H1 (cell line): ENCODE results near the gene ZNF561. TPM values are rescaled to one million over a fixed set of nuclear protein-coding genes. Genes with fewer than 3 reads are reported as not detected.

Source experiments
- CTCF ChIA-PET: fragments of 300-600 bp; sonication (Branson Sonifier 250); formaldehyde crosslinking; loops from one replicate; lab custom pipeline; 2021; ENCODE audit not compliant: partially characterized antibody; lab: Charles Lee
- POLR2A ChIA-PET: fragments of 300-600 bp; sonication (Branson Sonifier 250); formaldehyde crosslinking; loops from one replicate; lab custom pipeline; 2021; ENCODE audit warnings: inconsistent platforms; ENCODE audit not compliant: partially characterized antibody; lab: Charles Lee
- DNase-seq, 2 experiments: peaks; one replicate each; pipeline versions ENCODE4 v3.0.0 to v3.0.0-alpha.2; 2010 to 2022; ENCODE audit warnings: low spot score in 2 of 2, low read depth in 1 of 2, mixed read lengths in 1 of 2
- FAIRE-seq: peaks from 2 replicates; lab custom pipeline; 2011; peaks lifted over from hg19 to GRCh38; lab: Jason Lieb, UNC
- H2AFZ ChIP-seq: 2 replicates; pipeline ENCODE4 v1.8.1; 2012; ENCODE audit warnings: low read length, inconsistent platforms
- H2AK5ac ChIP-seq: 2 replicates; pipeline ENCODE4 v1.6.1; 2013; ENCODE audit warnings: low read depth, low read length
- H2BK120ac ChIP-seq: replicated peaks from 2 replicates; pipeline ENCODE3; 2013; ENCODE audit warnings: low read depth, low read length, inconsistent platforms
- H2BK12ac ChIP-seq: 2 replicates; pipeline ENCODE4 v1.6.1; 2013; ENCODE audit warnings: low read depth, low read length
- H2BK15ac ChIP-seq: 2 replicates; pipeline ENCODE4 v1.6.1; 2013; ENCODE audit warnings: low read length
- H2BK20ac ChIP-seq: 2 replicates; pipeline ENCODE4 v1.6.1; 2013; ENCODE audit warnings: low read length
- H2BK5ac ChIP-seq: 2 replicates; pipeline ENCODE4 v1.6.1; 2013; ENCODE audit warnings: low read depth, low read length
- H3K14ac ChIP-seq: 2 replicates; pipeline ENCODE4 v1.6.1; 2013; ENCODE audit warnings: inconsistent platforms; ENCODE audit not compliant: insufficient read length
- H3K18ac ChIP-seq: 2 replicates; pipeline ENCODE4 v1.6.1; 2013; ENCODE audit warnings: low read length; ENCODE audit errors: extremely low read depth
- H3K23ac ChIP-seq: 2 replicates; pipeline ENCODE4 v1.6.1; 2013; ENCODE audit warnings: inconsistent platforms; ENCODE audit not compliant: insufficient read length
- H3K23me2 ChIP-seq: 2 replicates; pipeline ENCODE4 v1.6.1; 2013; ENCODE audit warnings: low read depth, low read length
- H3K27ac ChIP-seq: 2 replicates; pipeline ENCODE4 v1.6.1; 2011; ENCODE audit warnings: low read depth, low read length, inconsistent platforms
- H3K27me3 ChIP-seq, 4 experiments: replicated peaks in 1 of 4; 1 replicate in 1 of 4; 2 replicates in 3 of 4; pipeline versions ENCODE4 v1.6.1 to v1.8.1; 2011 to 2013; ENCODE audit warnings: low read length in 3 of 4, mild to moderate bottlenecking in 3 of 4, inconsistent platforms in 2 of 4, mixed read lengths in 2 of 4, moderate library complexity in 1 of 4; ENCODE audit not compliant: control insufficient read depth in 3 of 4, insufficient read depth in 3 of 4; ENCODE audit errors: extremely low read depth in 1 of 4
- H3K36me3 ChIP-seq, 4 experiments: 2 replicates each; pipeline versions ENCODE4 v1.6.1 to v1.8.1; 2011 to 2013; ENCODE audit warnings: mild to moderate bottlenecking in 4 of 4, low read length in 3 of 4, moderate library complexity in 2 of 4, control low read depth in 1 of 4, inconsistent platforms in 1 of 4; ENCODE audit not compliant: insufficient read depth in 4 of 4, control insufficient read depth in 2 of 4
- H3K4ac ChIP-seq: replicated peaks from 2 replicates; pipeline ENCODE3; 2013; ENCODE audit warnings: low read length, low read depth, mixed read lengths, inconsistent platforms; ENCODE audit not compliant: insufficient read length
- H3K4me1 ChIP-seq, 4 experiments: replicated peaks in 1 of 4; 1 replicate in 1 of 4; 2 replicates in 3 of 4; pipeline versions ENCODE4 v1.6.1 to v1.8.1; 2011 to 2013; ENCODE audit warnings: low read length in 3 of 4, inconsistent platforms in 2 of 4, mixed read lengths in 1 of 4; ENCODE audit not compliant: insufficient read depth in 4 of 4, control insufficient read depth in 3 of 4
- H3K4me2 ChIP-seq, 2 experiments: 2 replicates each; pipeline versions ENCODE4 v1.6.1 to v1.8.1; 2011 to 2013; ENCODE audit warnings: low read depth in 2 of 2, low read length in 2 of 2, control low read depth in 1 of 2, inconsistent platforms in 1 of 2, mild to moderate bottlenecking in 1 of 2; ENCODE audit not compliant: insufficient read depth in 1 of 2
- H3K4me3 ChIP-seq, 4 experiments: fragments of 200-600, 300-600 bp in 1 of 4; sonication (generic), shearing (Covaris generic), sonication (Bioruptor Twin) in 1 of 4; 2 replicates each; pipeline versions ENCODE4 v1.5.1 to v1.8.1; 2011 to 2016; ENCODE audit warnings: low read length in 4 of 4, low read depth in 3 of 4, control low read depth in 2 of 4, inconsistent platforms in 2 of 4, mild to moderate bottlenecking in 2 of 4, mixed read lengths in 1 of 4, moderate library complexity in 1 of 4; ENCODE audit not compliant: insufficient read depth in 2 of 4; ENCODE audit errors: extremely low read depth in 1 of 4
- H3K56ac ChIP-seq: replicated peaks from 2 replicates; pipeline ENCODE3; 2013; ENCODE audit warnings: low read depth, mild to moderate bottlenecking, mixed read lengths, low read length, inconsistent platforms; ENCODE audit not compliant: insufficient read length
- H3K79me1 ChIP-seq: 2 replicates; pipeline ENCODE4 v1.6.1; 2013; ENCODE audit warnings: low read depth, low read length, control low read depth
- H3K79me2 ChIP-seq, 2 experiments: 2 replicates each; pipeline versions ENCODE4 v1.6.1 to v1.8.1; 2012 to 2013; ENCODE audit warnings: low read length in 2 of 2, mild to moderate bottlenecking in 2 of 2, inconsistent platforms in 1 of 2; ENCODE audit not compliant: insufficient read depth in 2 of 2, control insufficient read depth in 1 of 2
- H3K9ac ChIP-seq, 4 experiments: replicated peaks in 1 of 4; 1 replicate in 1 of 4; 2 replicates in 3 of 4; pipeline versions ENCODE4 v1.6.1 to v1.8.1; 2011 to 2013; ENCODE audit warnings: low read depth in 3 of 4, low read length in 3 of 4, control low read depth in 2 of 4, mild to moderate bottlenecking in 2 of 4, moderate library complexity in 2 of 4, inconsistent platforms in 1 of 4; ENCODE audit errors: extremely low read depth in 1 of 4
- H3K9me3 ChIP-seq, 2 experiments: 2 replicates each; pipeline versions ENCODE4 v1.6.1 to v1.8.1; 2012 to 2013; ENCODE audit warnings: mild to moderate bottlenecking in 2 of 2, moderate library complexity in 2 of 2, control low read depth in 1 of 2, inconsistent platforms in 1 of 2, low read depth in 1 of 2, low read length in 1 of 2, mixed read lengths in 1 of 2; ENCODE audit not compliant: insufficient read depth in 2 of 2
- H4K20me1 ChIP-seq, 2 experiments: replicated peaks in 1 of 2; 2 replicates each; pipeline versions ENCODE3 to v1.8.1; 2011 to 2013; ENCODE audit warnings: inconsistent platforms in 2 of 2, low read length in 2 of 2, mild to moderate bottlenecking in 1 of 2; ENCODE audit not compliant: insufficient read depth in 2 of 2, control insufficient read depth in 1 of 2
- H4K5ac ChIP-seq: 2 replicates; pipeline ENCODE4 v1.6.1; 2013; ENCODE audit warnings: low read length, low read depth, mixed read lengths, inconsistent platforms; ENCODE audit not compliant: insufficient read length
- H4K8ac ChIP-seq: 2 replicates; pipeline ENCODE4 v1.8.0; 2013; ENCODE audit warnings: mild to moderate bottlenecking, moderate library complexity, low read length, inconsistent platforms; ENCODE audit not compliant: insufficient read depth; ENCODE audit errors: extremely low read depth
- H4K91ac ChIP-seq: replicated peaks from 2 replicates; pipeline ENCODE3; 2013; ENCODE audit warnings: low read length, mixed read lengths, inconsistent platforms; ENCODE audit not compliant: insufficient read length
- SIRT6 ChIP-seq: IDR thresholded peaks from one replicate; pipeline ENCODE4 v1.7.1; 2012; ENCODE audit warnings: low read length, inconsistent platforms
- WGBS, 2 experiments: shearing (Covaris generic) in 1 of 2; methylation state at CpG; one replicate each; pipeline versions ENCODE4 v1.1.6 to v1.1.7; 2013 to 2015; ENCODE audit warnings: low lambda C conversion rate in 2 of 2, mixed read lengths in 2 of 2, inconsistent platforms in 1 of 2, low coverage in 1 of 2, missing lambda C conversion rate in 1 of 2; ENCODE audit not compliant: insufficient replicate concordance in 2 of 2, insufficient coverage in 1 of 2, insufficient read length in 1 of 2; ENCODE audit errors: extremely low coverage in 1 of 2, missing lambda C conversion rate in 1 of 2; 5-methylcytosine and 5-hydroxymethylcytosine counted together
- polyA plus RNA-seq, 7 experiments: library from polyadenylated mRNA; depleted of rRNA in 3 of 7; stranded (reverse) in 5 of 7; unstranded in 2 of 7; fragments of >200 nt in 5 of 7; fragments of 200-250 nt in 2 of 7; gene quantifications; 1 replicate in 5 of 7; 2 replicates in 1 of 7; 4 replicates in 1 of 7; pipeline versions ENCODE4 v1.2.1 to v1.2.3, GENCODE V29; 2011 to 2013; ENCODE audit warnings: missing spikeins in 2 of 7, mixed read lengths in 2 of 7
- total RNA-seq: library from RNA; stranded (reverse); fragmentation: NEBNext Ultra II Directional; extraction: Animal tissue kit (Norgen Biotek cat#: 25700); gene quantifications from 2 replicates; pipeline ENCODE4 v1.2.1, GENCODE V29; 2021

ZNF561 gene
- total and polyA plus RNA-seq, 2 of the 8 experiments (the other 6 are each of a cell fraction or from before 2014, with no cell fraction given) = 28.6 to 64.7 TPM

DNA sequence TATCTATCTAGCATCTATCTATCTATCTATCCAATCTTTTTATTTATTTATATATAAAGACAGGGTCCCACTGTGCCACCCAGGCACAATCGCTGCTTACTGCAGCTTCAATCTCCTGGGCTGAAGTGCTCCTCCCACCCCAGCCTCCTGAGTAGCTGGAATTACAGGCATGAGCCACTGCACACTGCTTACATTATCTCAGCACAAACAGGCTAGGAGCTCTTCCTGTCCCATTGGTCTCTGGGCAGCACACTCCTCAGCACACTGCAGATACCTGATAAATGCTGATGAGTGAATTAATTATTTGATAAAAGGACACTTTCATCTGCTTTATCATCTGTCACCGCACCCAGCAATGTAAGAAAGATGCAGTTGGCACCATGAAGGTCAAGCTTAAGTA, 37.7 kb upstream of the ZNF561 start:
- H2AFZ ChIP-seq = no peak overlapping the region
- no peak overlapping the region for H2BK12ac ChIP-seq
- H2BK120ac ChIP-seq = no peak overlapping the region
- CTCF ChIA-PET = interaction anchor here (0.9 to 1.1 kb wide), 2 partner anchors 14 to 110 kb away, joined by 3 read pairs; partner anchors contain the start of gene ZNF846
- no peaks in the 10 kb centered on the region for H3K79me2 ChIP-seq
- no peak overlapping the region for H4K91ac ChIP-seq
- H3K79me1 ChIP-seq = no peaks in the 10 kb centered on the region; the same call in 1 of the 2 replicates
- no peak overlapping the region for H2BK20ac ChIP-seq
- no peak for FAIRE-seq
- H2BK15ac ChIP-seq = no peak overlapping the region
- H3K14ac ChIP-seq = no peak overlapping the region
- no peak overlapping the region for H3K4me2 ChIP-seq
- no peaks in the 10 kb centered on the region for H3K27me3 ChIP-seq
- no peak overlapping the region for H3K18ac ChIP-seq
- no peak overlapping the region for H3K4me3 ChIP-seq
- POLR2A ChIA-PET = interaction anchor here (1.1 kb wide), 1 partner anchor 9 kb away, joined by 4 read pairs; no protein-coding TSS in a partner anchor
- H3K36me3 ChIP-seq = peaks cover 0 to 24% (median 4%) of the 10 kb centered on the region in 4 experiments; a peak in 4 of 8 replicates
- no peaks in the 10 kb centered on the region for H3K23me2 ChIP-seq
- no peak overlapping the region for H3K9ac ChIP-seq
- H4K8ac ChIP-seq = no peak overlapping the region
- no peak for DNase-seq
- no peaks in the 10 kb centered on the region for H4K20me1 ChIP-seq
- no peaks in the 10 kb centered on the region for H3K4me1 ChIP-seq
- WGBS, 2 experiments = 91% methylated on average over 2 of the region's 2 CpGs; no CpG with 5 or more reads in 1 of the 2 experiments
- no peak overlapping the region for H2AK5ac ChIP-seq
- no peak overlapping the region for H2BK5ac ChIP-seq
- H3K9me3 ChIP-seq = peaks cover 9 to 12% of the 10 kb centered on the region in 2 experiments
- H3K56ac ChIP-seq = no peak overlapping the region
- H3K4ac ChIP-seq = no peak overlapping the region
- no peak for TF ChIP-seq SIRT6
- no peak overlapping the region for H4K5ac ChIP-seq
- no peak overlapping the region for H3K27ac ChIP-seq
- no peak overlapping the region for H3K23ac ChIP-seq
